Activated CD8-positive, alpha-beta memory T cell treated with anti-CD3 and anti-CD28 coated beads for 1 hour (primary cell): ENCODE measurements around the gene ISG20L2.
A peak's percentile ranks its signal among the peaks of the same experiment; 100 is the strongest.

Experiments
- DNase-seq, 2 donors: peaks; one replicate each; pipeline ENCODE4 v3.0.0-alpha.2; 2020; ENCODE audit warnings: low read depth in 1 of 2; ENCODE audit errors: extremely low read depth in 1 of 2

Gene ISG20L2

GRCh38 chr1:156741481-156741983 is 13.0 kb upstream of the ISG20L2 start:
- no peak for DNase-seq

GRCh38 chr1:156740741-156741480 is 12.3 kb upstream of the ISG20L2 start, which contains the start of gene MRPL24:
MRPL24 (minus strand) TSS chr1:156741088; CDS start chr1:156738704, 2,384 bp downstream.
- peak; percentile 90 to 94 for DNase-seq

DNA sequence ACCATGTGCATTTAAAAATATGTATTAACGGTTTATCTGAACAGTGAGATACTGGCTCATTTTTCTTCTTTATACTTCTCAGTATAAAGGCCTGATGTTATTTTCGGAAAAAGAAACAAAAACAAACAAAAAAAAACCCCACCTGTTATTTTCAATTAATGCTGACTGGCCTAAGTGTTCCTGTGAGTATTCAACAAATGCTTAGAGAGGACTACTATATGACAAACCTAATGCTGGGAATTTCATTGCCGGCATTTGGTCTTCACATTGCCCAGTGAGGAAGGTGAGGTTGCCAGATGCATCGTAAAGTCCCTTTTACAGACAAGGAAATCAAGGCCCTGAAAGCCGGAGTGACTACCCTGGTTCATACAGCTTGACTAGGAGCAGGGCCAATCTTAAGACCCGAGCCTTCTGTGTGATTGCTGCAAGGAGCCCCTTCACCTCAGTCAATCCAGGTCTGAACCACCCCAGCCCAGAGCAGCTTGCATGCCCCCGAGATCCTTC is 11.7 kb upstream of the ISG20L2 start:
- no peak for DNase-seq

- DNase-seq: no peak
These were observed 10.3 kb upstream of the ISG20L2 start for GRCh38 chr1:156738916-156739315.

DNA sequence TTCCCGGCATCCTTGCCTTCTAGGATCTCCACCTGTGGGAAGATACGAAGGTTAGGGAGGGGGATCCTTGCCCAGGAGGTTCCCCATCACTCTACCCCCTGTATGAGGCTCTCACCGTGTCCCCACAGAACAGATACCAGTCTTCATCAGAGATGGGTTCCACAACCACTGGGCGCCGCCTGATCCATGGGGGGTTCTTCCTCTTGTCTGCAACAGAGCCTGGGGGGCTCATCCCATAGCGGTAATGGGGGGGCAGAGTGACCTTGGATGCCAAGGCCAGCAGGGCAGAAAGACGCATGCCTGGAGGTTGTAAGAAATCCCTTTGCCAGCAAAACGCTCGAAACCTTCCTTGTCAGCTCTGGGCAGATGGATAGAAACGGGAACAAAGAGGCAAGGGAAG is 9.8 kb upstream of the ISG20L2 start:
- no peak for DNase-seq

- DNase-seq: no peak
These were observed 5.5 kb upstream of the ISG20L2 start for GRCh38 chr1:156733989-156734584.

DNA sequence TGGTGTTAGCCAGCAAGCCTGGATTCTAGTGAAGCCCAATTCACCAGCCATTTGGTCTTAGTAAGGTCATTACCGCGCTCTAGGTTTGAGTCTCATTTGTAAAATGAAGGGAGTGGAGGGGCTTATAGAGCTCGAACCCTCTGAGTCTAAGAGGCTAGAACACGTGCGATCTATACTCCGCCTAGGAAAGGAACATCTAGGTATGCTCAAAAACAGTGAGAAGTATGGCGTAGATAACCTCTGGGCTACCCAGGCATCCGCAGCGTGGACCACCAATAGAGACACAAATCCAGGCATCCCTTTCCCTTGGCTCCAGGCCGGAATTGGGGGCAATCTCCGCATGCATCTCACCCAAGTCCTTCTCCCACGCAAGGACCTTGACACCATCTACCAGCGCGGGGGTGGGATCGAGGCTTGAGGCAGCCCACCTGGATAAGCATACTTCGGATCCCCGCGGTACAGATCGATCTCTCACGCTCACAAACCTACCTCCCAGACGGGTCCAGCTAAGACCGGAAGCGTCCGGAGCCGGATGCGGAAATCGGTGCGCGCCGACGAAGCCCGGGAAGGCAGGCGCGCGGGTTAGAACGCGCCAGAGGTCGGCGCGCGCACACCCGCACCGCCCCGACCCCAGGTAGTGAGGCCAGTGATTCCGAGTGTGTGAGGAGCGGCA is 504 bp downstream of the ISG20L2 start, which contains the start of gene METTL25B:
Gene METTL25B (plus strand): TSS at position 544 of the 673 bp plus-strand sequence. CDS start 636 bp downstream, outside the sequence.
- DNase-seq: peak in 1 of 2 donors; percentile 50

- DNase-seq: no peak
These were observed 1.1 kb downstream of the ISG20L2 start for GRCh38 chr1:156727492-156727891.

DNA sequence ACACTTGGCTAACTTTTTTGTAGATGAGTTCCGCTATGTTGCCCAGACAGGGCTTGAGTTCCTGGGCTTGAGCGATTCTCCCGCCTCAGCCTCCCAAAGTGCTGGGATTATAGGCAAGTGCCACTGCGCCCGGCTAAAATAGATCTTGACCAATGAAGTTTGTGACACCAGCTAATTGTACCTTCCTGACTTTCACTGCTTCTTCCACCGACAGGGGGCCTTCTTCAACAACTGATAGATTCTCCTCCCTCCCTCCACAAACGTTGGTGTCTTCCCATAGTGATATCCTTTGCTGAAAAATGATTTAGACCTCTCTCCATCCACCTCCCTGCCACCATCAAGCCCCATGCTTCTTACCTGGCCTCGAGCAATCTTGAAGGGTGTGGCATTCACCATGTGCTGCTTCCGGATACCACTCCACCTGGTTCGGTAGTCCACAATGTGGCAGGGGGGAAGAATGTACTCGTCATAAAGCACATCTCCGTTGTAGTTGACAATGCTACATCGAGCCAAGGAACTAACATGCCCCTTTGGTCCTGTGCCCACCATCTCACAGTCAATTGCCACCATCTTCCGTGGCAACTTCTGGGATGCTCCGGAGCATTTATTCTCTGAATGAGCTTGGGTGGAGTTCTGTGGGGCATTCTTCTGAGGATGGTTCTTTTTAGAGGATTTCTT is 1.9 kb downstream of the ISG20L2 start:
- no peak for DNase-seq

DNA sequence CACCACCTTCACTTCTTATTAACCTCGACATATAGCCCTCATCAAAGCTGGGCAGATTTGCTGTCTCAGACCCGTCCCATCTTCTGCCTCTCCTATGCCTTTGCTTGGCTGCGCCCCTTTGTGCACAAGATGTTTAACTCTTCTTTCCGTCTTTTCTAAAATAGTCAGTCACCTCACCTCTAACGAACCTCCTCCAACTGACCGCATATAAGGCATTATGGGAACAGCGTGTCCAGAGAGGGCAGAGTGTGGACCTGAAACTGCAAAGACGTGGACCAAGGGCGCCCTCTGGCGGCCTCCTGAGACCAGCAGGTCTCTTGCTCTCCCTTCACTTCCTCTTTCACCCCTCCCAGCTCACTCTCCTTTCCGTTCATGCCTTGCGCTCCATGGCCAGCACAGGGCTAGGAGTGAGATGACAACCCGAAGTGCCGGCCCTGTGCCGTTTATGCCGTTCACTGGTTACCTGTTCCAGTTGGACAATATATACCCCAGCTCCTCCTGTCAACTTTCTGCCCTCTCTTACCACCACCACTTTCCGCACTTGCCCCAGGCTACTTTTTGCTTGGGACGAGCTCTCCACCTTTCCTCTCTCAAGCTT is 2.8 kb downstream of the ISG20L2 start:
- peak; percentile 42 to 71 for DNase-seq

DNA sequence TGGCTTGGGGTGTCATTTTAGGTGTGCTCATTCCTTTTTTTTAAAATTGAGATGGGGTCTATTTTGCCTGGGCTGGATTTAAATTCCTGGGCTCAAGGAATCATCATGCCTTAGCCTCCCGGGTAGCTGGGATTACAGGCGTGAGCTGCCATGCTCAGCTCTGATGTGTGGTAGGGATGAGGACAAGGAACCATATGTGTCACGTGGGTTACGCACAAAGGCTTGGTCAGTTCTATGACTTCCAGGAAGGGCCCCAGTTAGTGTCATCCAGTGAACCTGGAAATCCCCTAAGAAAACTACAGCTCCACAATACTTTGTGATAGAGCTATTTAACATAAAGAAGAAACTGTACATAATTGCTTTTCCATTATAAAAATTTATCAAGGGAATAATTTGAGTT is 7.0 kb downstream of the ISG20L2 start:
- DNase-seq: no peak

DNA sequence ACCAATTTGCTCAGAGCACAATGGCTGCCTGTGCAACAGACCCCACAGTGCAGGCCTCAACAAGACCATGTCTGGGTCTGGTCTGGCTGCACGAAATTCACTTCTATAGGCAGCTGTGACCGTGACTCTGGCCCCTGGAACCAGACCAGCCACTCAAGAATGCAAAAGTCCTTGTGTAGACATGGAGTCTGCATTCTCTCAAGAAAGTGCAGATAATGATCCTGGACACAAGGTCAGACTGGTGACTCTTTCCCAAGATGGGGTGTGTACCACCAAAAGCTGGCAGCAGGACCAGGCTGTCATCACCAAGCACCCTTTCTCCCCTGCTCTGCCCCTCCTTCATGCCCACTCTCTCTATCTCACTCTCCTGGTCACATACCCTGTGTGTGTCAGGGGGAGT is 7.4 kb downstream of the ISG20L2 start:
- no peak for DNase-seq

GRCh38 chr1:156717351-156717750 is 11.2 kb downstream of the ISG20L2 start:
- DNase-seq: no peak

- DNase-seq: no peak
These were observed 13.7 kb downstream of the ISG20L2 start for GRCh38 chr1:156714830-156715229.

- no peak for DNase-seq
These were observed 15.9 kb downstream of the ISG20L2 start for GRCh38 chr1:156712626-156713025.

DNA sequence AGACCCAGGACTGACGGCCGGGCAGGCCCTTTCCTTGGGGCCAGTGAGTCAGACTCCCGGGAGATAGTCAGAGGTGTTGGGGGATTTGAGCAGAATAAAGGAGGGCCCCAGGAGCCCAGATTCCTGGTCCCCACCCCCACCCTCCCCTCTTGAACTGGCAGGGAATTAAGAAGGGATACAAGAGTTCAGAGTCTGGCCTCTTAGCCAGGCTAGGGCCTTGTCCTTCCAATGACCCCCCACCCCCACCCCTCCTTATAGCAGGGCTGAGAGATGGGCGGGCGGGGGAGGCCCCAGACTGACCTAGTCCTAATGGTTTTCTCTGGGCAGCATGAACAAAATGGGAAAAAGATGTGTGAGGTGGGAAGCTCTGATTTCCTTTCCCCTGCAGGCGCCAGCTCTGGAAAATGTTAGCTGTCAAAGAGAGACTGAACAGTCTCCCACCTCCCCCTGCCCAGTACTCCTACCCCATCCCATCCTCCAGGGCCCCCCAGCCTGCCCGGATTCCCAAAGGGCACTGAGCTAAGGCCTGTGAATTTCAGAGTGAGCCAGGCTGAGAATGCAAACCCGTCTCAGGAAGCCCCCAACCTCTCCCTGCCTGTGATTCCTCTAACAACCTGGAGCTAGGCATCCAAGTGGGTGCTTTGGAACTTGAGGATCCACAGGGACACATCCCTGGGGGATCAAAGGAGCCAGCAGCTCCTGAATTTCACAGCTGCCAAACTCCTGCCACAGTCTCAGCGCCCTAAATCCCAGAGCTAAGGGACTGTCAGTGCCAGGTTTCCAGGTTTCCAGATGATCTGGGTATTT is 17.4 kb downstream of the ISG20L2 start:
- no peak for DNase-seq

DNA sequence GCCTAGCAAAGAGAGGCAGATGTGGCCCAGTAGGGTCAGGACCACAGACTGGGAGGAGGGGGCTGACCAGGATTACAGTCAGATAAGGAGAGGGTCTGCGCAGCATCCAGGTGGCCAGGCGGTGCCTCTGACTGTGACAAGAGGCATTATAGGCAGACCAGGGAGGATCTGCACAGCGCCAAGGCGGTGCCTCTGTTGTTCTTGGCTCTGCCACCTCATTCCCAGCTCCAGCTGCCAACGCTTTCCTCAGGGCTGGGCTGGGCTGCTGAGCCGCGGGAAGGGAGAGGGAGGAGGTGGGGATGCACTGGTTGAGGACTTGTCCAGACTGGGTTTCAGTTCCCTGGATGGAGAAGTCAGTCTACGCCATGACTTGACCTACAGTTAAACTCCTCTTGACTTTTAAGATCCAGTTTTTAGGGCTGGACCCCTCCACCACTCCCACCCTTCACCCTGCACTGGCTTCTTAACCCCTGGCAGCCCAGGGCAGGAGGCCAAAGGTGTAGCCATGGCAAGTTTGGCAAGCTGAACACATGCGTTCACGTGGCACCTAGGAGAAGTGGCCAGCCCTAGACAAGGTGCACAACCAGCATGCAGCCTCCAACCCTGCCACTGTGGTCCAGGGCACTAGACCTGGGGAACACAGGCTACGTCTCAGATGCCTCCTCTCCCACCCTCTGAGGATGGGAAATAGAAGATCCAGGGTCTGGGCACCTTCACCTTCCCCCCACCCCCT is 18.6 kb downstream of the ISG20L2 start:
- DNase-seq: no peak

DNA sequence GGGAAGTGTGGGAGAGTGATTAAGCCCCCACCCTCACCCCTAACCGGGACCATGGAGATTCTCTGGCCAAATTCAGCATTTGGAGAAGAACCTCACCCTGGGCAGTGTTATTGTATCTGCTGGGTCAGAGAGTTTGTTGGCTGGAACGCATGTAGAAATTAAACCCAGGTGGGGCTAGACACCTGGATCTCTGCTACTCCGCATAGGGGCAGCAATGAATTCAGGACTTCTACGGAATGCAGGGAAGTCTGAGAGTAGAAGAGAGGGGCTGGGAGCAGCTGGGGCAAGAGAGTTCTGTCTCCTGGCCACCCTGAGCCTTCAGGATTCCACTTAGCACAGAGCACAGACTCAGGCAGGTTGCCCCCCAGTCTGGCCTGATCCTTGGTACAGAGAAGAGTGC is 19.5 kb downstream of the ISG20L2 start:
- DNase-seq: no peak

GRCh38 chr1:156708218-156708661 is 20.3 kb downstream of the ISG20L2 start:
- DNase-seq: no peak
